Hematopoietic multipotent progenitor cell treated with erythropoietin and hydrocortisone succinate and interleukin-3 and kit ligand, for 4 days (in vitro differentiated cells): Measurements from ENCODE around the gene UBR2.
A peak's percentile ranks its signal among the peaks of the same experiment; 100 is the strongest.
"Not testable (repeated sequence)": the region's sequence is repeated elsewhere in the genome, so short reads cannot be mapped to it uniquely, and the experiment has no call there.

Experiments
- DNase-seq: peaks from one replicate; pipeline ENCODE4 v3.0.0-alpha.2; 2015

The UBR2 gene

GRCh38 chr6:42693725-42694323 lies 130.0 kb downstream of the UBR2 start:
- peak; percentile 27 for DNase-seq

GRCh38 chr6:42694586-42694985 lies 130.8 kb downstream of the UBR2 start:
- DNase-seq: no peak

GRCh38 chr6:42696526-42697267 lies 132.9 kb downstream of the UBR2 start:
- no peak for DNase-seq

GRCh38 chr6:42697268-42697655 lies 133.4 kb downstream of the UBR2 start:
- no peak for DNase-seq

- no peak for DNase-seq
Observed at GRCh38 chr6:42698217-42698616, 134.4 kb downstream of the UBR2 start.

GRCh38 chr6:42702200-42702599 lies 138.4 kb downstream of the UBR2 start:
- DNase-seq: peak; percentile 15

GRCh38 chr6:42702786-42703185 lies 139.0 kb downstream of the UBR2 start:
- DNase-seq: not testable (repeated sequence)

GRCh38 chr6:42704251-42704936 lies 140.6 kb downstream of the UBR2 start:
- DNase-seq: no peak

- no peak for DNase-seq
Observed at GRCh38 chr6:42704937-42705374, 141.1 kb downstream of the UBR2 start.

GRCh38 chr6:42707595-42707994 lies 143.8 kb downstream of the UBR2 start:
- no peak for DNase-seq

- DNase-seq: no peak
Observed at GRCh38 chr6:42708096-42708495, 144.3 kb downstream of the UBR2 start.

GRCh38 chr6:42709871-42710270 lies 146.0 kb downstream of the UBR2 start:
- no peak for DNase-seq

- DNase-seq: no peak
Observed at GRCh38 chr6:42710316-42710715, 146.5 kb downstream of the UBR2 start.

- DNase-seq: no peak
Observed at GRCh38 chr6:42711930-42712329, 148.1 kb downstream of the UBR2 start.

GRCh38 chr6:42714098-42714761 lies 150.4 kb downstream of the UBR2 start:
- DNase-seq: no peak

- DNase-seq: no peak
Observed at GRCh38 chr6:42715871-42716270, 152.0 kb downstream of the UBR2 start.

- DNase-seq: no peak
Observed at GRCh38 chr6:42720739-42721138, 156.9 kb downstream of the UBR2 start.

GRCh38 chr6:42722497-42722896 lies 158.7 kb downstream of the UBR2 start, which contains the start of gene PRPH2:
Gene PRPH2, minus strand, starts transcription at chr6:42722597. Its CDS starts 263 bp downstream, at chr6:42722334.
- no peak for DNase-seq

- DNase-seq: no peak
Observed at GRCh38 chr6:42724825-42725224, 161.0 kb downstream of the UBR2 start.

GRCh38 chr6:42726026-42726425 lies 162.2 kb downstream of the UBR2 start:
- no peak for DNase-seq

GRCh38 chr6:42726485-42727086 lies 162.8 kb downstream of the UBR2 start:
- DNase-seq: peak; percentile 95

GRCh38 chr6:42727087-42727611 lies 163.3 kb downstream of the UBR2 start:
- peak; percentile 20 for DNase-seq

GRCh38 chr6:42727627-42728026 lies 163.8 kb downstream of the UBR2 start:
- no peak for DNase-seq
